Fibroblast of pulmonary artery (primary cell): ENCODE measurements around the gene CGGBP1.
"Not testable (repeated sequence)": the region's sequence is repeated elsewhere in the genome, so short reads cannot be mapped to it uniquely, and the experiment has no call there.

Experiments
- DNase-seq: peaks from one replicate; pipeline ENCODE4 v3.0.0-alpha.2; 2010; ENCODE audit warnings: low read depth
- H3K4me3 ChIP-seq: replicated peaks from 2 replicates; pipeline ENCODE4 v1.5.1; 2011; ENCODE audit warnings: low read depth, mild to moderate bottlenecking, control low read depth, low read length, moderate library complexity
- TF ChIP-seq, protein P1 (sequence below): IDR thresholded peaks from 2 replicates; pipeline ENCODE4 v1.5.1; 2011; ENCODE audit warnings: mild to moderate bottlenecking, control low read depth, low read length, inconsistent platforms; ENCODE audit errors: missing control alignments

CGGBP1 gene

GRCh38 chr3:88028876-88029275 lies 29.9 kb downstream of the CGGBP1 start:
- TF ChIP-seq, protein P1, sequence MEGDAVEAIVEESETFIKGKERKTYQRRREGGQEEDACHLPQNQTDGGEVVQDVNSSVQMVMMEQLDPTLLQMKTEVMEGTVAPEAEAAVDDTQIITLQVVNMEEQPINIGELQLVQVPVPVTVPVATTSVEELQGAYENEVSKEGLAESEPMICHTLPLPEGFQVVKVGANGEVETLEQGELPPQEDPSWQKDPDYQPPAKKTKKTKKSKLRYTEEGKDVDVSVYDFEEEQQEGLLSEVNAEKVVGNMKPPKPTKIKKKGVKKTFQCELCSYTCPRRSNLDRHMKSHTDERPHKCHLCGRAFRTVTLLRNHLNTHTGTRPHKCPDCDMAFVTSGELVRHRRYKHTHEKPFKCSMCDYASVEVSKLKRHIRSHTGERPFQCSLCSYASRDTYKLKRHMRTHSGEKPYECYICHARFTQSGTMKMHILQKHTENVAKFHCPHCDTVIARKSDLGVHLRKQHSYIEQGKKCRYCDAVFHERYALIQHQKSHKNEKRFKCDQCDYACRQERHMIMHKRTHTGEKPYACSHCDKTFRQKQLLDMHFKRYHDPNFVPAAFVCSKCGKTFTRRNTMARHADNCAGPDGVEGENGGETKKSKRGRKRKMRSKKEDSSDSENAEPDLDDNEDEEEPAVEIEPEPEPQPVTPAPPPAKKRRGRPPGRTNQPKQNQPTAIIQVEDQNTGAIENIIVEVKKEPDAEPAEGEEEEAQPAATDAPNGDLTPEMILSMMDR = no peak
- H3K4me3 ChIP-seq = no peak overlapping the region
- DNase-seq = no peak

DNA sequence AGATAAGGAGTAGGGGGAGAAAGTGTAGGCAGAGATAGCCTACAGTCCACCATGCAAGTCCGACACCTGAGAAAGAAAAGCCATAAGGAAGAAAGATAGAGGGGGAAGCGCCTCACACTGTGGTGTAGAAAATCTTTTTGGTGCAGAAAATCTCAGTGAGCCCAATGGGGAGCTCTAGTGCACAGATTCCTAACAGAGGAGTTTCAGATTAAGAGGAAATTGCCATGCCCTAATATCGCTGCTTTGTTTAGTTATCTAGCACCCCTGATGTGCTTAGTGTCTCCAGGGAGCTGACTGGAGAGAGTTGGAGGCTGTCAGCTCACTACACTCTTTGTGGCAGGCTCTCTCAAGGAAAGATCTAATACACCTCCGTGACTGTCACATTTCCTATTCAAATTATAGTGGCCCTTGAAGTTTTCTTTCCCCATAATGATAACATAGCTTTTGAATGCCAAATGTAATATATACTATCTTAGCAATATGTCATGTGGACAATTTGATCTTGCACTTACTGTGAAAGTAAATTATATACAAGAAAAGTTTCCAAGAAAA lies 33.7 kb downstream of the CGGBP1 start:
- DNase-seq = no peak
- H3K4me3 ChIP-seq = no peak overlapping the region
- TF ChIP-seq, protein P1 = no peak

DNA sequence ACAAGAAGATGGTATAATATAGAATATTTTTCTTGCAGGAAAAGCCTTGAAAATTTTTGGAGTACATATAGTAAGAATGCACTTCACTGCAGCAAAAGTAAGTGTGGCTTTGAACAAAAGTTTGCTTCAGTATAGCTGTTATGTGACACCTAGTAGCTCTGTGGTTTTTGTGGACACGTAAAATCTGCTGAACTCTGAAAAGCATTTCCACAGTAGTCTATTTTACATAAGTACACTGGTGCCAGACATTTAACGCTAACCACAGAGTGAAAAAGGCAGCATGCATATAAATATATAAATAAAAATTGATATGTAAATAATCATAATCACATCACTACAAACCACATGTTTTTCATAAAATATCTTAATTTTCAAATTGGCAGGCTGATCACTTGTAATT lies 39.8 kb downstream of the CGGBP1 start:
- H3K4me3 ChIP-seq = no peak overlapping the region
- DNase-seq = no peak
- TF ChIP-seq, protein P1 = no peak

- not testable (repeated sequence) for H3K4me3 ChIP-seq, DNase-seq
Measured at GRCh38 chr3:88015656-88016055, 43.1 kb downstream of the CGGBP1 start.

DNA sequence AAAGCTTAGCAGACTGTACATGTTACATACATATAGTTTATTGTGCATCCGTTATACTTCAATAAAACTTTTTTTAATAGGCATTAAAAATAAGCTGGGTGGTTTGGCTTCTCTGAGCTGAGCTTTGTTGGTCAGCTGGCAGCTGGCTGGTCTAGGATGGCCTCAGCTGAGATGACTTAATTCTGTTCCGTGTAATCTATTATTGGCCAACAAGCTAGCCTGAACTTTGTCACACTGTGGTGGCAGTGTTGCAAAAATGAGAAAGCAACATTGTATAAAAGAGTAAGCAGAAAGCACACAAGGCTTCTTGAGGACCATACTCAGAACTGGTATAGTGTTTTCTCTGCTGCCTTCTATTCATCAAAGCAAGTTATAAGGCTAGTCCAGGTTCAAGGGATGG lies 45.2 kb downstream of the CGGBP1 start:
- H3K4me3 ChIP-seq = no peak overlapping the region
- DNase-seq = no peak
- TF ChIP-seq, protein P1 = no peak

DNA sequence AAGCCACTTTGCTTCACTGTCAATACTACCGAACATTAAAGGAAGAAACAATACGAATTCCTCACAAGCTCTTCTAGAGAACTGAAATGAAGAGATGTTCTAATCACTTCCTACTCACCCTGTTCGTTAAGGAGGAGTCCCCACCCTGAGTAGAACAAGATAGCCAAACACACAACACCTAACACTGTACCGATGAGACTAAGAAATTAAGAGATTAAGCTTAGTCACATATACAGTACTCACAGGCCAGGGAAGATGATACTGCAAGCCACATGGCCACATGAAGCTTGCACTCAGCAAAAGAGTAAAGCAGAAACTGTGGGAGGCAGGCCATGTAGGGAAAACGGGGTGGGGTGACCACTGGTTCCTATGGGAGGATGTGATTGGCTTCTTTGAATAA lies 48.0 kb downstream of the CGGBP1 start:
- no peak overlapping the region for H3K4me3 ChIP-seq
- DNase-seq = no peak
- TF ChIP-seq, protein P1 = no peak

GRCh38 chr3:88009066-88009465 lies 49.7 kb downstream of the CGGBP1 start:
- no peak for DNase-seq
- no peak overlapping the region for H3K4me3 ChIP-seq
- TF ChIP-seq, protein P1 = no peak
